Stimulated activated CD4-positive, alpha-beta T cell treated with anti-CD3 and anti-CD28 coated beads, Interleukin-2, amount 100 ng/mL, for 24 hours (primary cell): ENCODE results near the gene SLC18A2.

ENCODE experiments used
- DNase-seq, 2 donors: peaks; one replicate each; pipeline ENCODE4 v3.0.0-alpha.2; 2020

The SLC18A2 gene

GRCh38 chr10:117239051-117239450 lies 1.9 kb upstream of the SLC18A2 start:
- DNase-seq, result no peak

DNA sequence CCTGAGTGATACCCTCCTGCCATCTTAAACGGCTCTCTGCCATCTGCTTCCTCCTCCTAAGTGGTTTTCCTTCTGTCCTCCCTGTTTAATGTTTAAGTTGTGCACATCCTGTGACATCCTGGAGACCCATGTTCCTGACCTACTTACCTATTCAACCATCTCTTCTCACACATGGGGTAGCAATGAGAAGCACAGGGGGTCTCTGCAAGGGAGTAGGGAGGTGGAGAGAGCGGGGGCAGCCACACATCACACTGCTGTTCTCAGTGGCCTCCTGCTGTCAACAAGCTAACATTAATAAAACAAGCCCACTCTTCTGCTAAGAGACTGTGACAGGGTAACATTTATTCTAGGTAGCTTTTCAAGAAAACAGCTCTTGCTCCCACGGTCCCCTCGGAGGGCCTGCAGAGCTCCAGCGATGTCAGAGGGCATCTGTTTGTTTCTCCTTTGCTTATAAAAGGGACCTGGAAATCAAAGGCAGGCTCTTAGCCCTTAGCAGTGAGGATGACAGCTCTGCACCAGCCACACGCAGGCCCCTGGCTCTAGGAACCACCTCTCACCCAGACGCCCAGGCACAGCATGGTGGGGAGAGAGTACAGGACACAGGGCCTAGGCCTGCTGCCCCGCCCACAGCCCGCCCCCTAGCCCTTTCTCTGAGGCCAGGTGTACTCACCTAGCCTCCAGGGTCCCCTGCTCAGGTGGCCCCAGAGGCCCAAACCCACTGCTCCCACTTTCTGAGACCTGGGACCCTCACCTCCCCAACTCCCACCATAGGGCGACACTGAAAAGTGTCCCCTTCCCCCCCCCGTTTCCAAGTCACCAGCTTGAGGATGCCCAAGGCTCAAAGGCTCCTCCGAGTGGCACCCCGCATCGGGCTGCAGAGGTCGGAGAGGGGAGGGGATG lies 943 bp upstream of the SLC18A2 start:
- no peak for DNase-seq

GRCh38 chr10:117241541-117242462 lies 888 bp downstream of the SLC18A2 start:
- no peak for DNase-seq

GRCh38 chr10:117242463-117242832 lies 1.5 kb downstream of the SLC18A2 start:
- DNase-seq, result no peak

DNA sequence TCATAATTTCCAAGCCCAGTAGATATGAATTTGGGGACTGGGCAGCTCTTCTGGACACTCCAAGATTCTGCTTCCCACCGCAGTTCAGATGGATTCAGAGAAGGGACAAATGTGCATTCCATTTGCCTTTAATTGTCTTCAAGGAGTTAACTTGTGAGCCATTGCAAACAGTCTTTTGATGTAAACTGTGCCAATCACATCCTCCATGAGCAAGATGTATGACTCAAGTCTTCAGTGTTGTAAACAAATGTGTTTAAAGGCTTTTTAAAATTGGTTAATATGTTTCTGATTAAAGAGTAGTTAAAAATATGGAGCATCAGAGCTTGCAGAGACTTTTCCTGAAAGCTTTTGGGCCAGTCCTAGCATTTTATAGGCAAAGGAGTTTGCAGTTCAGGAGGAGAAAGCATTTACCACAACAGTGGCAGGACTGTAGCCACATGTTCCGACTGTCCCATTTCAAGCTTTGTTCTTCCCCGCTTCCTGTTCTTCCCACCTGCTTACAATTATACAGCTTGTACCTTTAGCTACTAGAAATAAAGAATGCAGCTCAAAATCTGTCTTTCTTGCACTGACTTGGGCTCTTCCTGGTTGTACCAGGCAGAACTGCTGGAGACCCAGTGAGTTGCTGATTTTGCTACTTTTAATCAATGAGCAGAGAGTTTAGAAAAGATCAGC lies 6.2 kb downstream of the SLC18A2 start:
- no peak for DNase-seq

- DNase-seq, result no peak
Measured at GRCh38 chr10:117248750-117249465, 8.0 kb downstream of the SLC18A2 start.

GRCh38 chr10:117249493-117250093 lies 8.7 kb downstream of the SLC18A2 start:
- no peak for DNase-seq

DNA sequence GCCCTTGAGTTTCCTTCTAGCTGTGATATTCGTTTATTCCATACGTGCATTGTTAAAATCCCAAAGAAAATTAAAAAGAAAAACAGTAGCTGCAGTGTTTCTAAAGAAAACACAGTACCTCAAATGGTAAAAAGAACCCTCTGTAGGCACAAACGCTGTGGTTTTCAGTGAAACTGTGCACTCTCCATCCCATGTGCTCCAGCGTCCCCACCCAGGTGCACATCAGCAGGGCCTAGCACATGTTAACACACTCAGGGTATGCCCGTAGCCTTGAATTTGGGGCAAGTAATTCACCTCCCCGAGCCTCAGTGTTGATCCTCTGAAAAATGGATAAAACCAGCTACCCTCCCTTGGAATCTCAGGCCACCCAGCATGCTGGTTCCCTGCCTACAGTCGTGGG lies 9.5 kb downstream of the SLC18A2 start:
- no peak for DNase-seq

GRCh38 chr10:117253908-117254307 lies 13.0 kb downstream of the SLC18A2 start:
- no peak for DNase-seq

GRCh38 chr10:117254338-117254737 lies 13.4 kb downstream of the SLC18A2 start:
- no peak for DNase-seq

DNA sequence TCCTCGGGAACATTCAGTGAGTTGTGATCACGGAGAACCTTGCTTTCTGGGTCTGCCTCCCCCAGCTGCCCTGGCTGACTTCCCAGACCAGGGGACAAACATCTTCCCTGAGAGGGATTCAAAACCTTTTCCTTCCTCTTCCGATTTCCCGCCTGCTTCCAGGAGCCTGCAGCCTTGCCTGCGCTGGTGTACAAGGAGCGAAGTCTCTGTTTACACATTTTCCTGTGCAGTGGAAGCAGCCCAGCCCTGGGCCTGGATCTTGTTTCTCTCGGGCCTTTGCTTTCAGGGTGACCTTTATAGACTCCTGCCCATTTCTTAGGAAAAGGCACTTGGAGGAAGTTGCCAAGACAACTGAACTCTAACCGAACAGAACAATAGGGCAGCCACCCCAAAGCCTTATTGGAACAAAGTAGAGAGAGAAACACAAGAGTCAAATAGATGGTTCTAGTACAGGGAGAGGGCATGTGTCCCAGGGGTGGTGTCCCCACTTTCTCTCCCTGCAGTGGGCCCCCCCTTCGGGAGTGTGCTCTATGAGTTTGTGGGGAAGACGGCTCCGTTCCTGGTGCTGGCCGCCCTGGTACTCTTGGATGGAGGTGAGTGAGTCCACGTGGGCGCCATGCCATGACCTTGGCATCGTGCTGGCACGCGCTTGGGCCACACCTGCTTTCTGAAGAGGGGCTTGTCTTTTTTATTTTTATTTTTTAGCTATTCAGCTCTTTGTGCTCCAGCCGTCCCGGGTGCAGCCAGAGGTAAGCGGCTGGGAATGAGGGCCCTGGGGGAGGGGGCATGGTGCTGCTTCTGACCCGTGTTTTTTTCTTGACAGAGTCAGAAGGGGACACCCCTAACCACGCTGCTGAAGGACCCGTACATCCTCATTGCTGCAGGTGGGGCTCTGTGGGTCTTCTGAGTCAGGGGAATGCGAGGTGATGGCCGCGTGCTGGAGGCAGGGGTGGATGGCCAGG lies 14.1 kb downstream of the SLC18A2 start:
- no peak for DNase-seq

DNA sequence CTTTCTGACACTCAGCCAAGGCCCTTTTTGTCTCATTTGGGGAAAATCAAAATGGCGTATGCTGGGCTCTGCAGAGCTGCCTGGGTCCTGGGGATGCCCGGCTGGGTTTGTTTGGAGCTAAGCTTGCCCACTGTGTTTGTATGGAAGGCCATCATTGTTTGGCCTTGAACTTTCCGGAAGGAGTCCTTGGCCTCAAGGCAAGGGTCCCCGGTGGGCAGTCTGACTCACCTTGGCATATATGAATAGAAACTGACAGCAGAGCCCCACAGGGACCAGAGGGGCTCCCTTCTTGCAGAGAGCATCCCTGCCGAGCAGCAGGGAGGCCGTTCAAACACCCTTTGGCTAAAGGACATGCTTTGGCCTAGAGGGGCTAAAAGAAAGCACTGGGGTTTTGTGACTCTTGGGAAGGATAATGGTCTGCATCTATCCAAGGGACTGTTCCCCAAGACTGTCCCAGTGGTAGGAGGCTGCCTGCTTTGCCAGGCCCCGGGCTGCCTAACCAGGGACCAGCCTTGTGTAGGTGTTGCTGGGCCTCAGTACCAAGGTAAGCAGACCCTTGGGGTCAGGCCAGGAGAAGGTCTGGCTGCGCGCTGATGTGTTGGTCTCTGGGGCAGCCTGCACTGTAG lies 15.0 kb downstream of the SLC18A2 start:
- no peak for DNase-seq

- no peak for DNase-seq
Measured at GRCh38 chr10:117256910-117257309, 16.0 kb downstream of the SLC18A2 start.

- DNase-seq, result no peak
Measured at GRCh38 chr10:117257721-117258120, 16.8 kb downstream of the SLC18A2 start.

DNA sequence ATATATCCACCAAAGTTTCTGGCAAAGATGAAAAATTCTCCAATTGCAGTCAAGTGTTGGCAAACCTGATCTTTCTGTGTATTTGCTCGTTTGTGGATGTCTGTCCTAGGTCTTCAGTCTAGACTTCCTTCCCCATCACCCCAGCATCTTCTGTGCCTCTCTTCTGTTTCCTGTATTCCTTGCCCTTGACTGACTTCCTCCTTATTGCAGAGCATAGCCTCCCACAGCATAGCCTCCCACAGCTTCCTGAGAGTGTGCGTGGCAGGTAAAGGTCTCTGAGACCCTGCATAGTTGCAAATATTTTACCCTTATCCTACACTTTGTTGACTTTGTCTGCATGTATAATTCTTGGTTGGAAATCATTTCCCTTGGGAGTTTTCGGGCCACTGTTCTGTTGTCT lies 18.4 kb downstream of the SLC18A2 start:
- DNase-seq, result no peak

DNA sequence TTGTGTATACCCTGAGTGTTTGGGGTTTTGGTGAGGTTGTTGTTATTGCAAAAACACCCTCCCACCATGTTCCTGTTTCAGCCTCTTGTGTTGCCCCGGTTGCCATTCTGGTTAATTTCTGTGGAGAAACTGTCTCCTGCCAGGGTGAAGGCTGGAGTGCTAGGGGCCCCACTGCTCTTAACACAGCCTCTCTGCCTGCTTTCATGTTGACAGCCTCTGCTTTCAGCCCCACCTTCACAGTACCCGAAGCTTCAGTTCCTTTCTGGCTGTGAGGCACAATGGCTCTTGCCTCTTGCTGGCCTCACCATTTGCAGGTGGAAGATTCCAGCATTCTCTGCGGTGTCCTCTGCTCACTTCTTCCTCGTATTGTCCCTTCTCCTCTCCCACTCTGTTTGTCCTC lies 19.2 kb downstream of the SLC18A2 start:
- DNase-seq, result no peak

GRCh38 chr10:117261501-117261900 lies 20.6 kb downstream of the SLC18A2 start:
- no peak for DNase-seq

DNA sequence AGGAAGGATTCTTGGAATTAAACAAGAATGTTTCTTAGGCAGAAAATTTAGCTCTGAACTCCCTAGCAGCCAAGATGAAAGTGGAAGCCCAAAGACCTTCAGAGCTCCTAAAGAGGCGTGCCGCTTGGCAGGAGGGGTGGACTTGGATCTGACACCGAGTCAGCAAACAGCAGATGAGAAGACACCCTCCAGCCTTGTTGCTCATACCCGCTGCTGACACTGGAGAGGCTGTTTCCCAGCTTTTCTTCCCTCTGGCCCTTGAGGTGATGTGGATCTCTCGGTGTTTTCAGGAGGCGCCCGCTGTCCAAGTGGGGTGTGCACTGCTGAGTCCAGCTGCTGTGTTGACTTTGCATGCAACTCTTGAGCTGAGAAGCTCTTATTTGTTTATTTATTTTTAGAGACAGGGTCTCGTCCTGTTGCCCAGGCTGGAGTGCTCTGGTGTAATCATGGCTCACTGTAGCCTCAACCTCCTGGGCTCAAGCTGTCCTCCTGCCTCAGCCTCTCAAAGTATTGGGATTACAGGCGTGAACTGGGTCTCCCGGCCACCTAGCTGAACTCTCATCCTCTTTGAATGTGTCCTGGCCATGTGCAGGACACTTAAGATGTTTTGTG lies 21.5 kb downstream of the SLC18A2 start:
- no peak for DNase-seq

- DNase-seq, result no peak
Measured at GRCh38 chr10:117262903-117263293, 22.0 kb downstream of the SLC18A2 start.

DNA sequence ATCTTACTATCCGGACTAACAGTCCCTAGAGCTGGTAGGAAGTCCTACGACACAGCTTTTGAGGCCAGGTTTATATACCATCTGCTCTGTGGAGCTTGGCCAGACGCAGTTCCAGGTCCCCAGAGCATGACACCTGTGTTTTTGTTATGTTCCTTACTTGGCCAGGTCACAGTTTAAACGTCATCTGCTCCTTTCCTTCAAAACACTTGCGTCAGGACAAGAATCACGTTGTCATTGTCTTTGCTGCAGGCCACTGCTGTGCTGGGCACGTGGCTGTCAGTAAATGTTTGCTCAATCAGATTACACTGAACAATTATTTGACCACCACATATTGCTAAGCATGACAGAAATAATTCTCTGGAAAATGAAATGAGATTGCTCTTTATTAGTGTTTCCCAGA lies 23.9 kb downstream of the SLC18A2 start:
- DNase-seq, result no peak
